GM12878 (cell line): Measurements from ENCODE around the gene MEIS2. TPM values are rescaled to one million over a fixed set of nuclear protein-coding genes. Genes with fewer than 3 reads are reported as not detected.

Experiments
- ATAC-seq: fragments of 200-7000 bp; cut with Tn5 transposase; 3 replicates; pipeline ENCODE4 v1.9.1; 2020; ENCODE audit warnings: mild to moderate bottlenecking, moderate library complexity
- BruUV-seq: library from RNA; stranded (reverse); fragments of 400-500 nt; replicated peaks from 2 replicates; lab custom pipeline; 2021; lab: Mats Ljungman, UMichigan
- CTCF ChIA-PET: fragments of 300-600 bp; sonication (Branson Sonifier 250); formaldehyde crosslinking; extraction: SDS; loops from one replicate; lab custom pipeline; 2021; ENCODE audit warnings: inconsistent platforms; lab: Yijun Ruan, JAX
- POLR2A ChIA-PET: fragments of 350-600 bp; formaldehyde crosslinking; extraction: SDS; loops from one replicate; lab custom pipeline; 2021; ENCODE audit warnings: inconsistent platforms; lab: Charles Lee
- RAD21 ChIA-PET: fragments of 300-600 bp; sonication (Branson Sonifier 250); formaldehyde crosslinking; loops from one replicate; lab custom pipeline; 2023; ENCODE audit warnings: antibody characterized with exemption; ENCODE audit not compliant: unreplicated experiment; lab: Charles Lee
- SMC1A ChIA-PET: fragments of 300-600 bp; sonication (Branson Sonifier 250); formaldehyde crosslinking; loops from one replicate; lab custom pipeline; 2023; ENCODE audit not compliant: unreplicated experiment, uncharacterized antibody; lab: Charles Lee
- DNase-seq: peaks from one replicate; pipeline ENCODE4 v3.0.0-alpha.2; 2011; ENCODE audit warnings: low read depth, low spot score
- FAIRE-seq: peaks from 3 replicates; lab custom pipeline; 2011; peaks lifted over from hg19 to GRCh38; lab: Jason Lieb, UNC
- H2AFZ ChIP-seq: 2 replicates; pipeline ENCODE4 v1.6.0; 2011; ENCODE audit warnings: low read depth, low read length, control low read depth; ENCODE audit not compliant: control insufficient read depth
- H3K27ac ChIP-seq: 2 replicates; pipeline ENCODE4 v1.5.1; 2011; ENCODE audit warnings: control low read depth; ENCODE audit not compliant: control insufficient read depth, insufficient read depth
- H3K27me3 ChIP-seq, 2 experiments: replicated peaks in 1 of 2; 2 replicates each; pipeline versions ENCODE4 v1.6.0 to v1.6.1; 2011; ENCODE audit warnings: low read length in 1 of 2; ENCODE audit not compliant: control insufficient read depth in 2 of 2, insufficient read depth in 2 of 2
- H3K36me3 ChIP-seq, 2 experiments: 2 replicates each; pipeline ENCODE4 v1.5.1; 2011; ENCODE audit warnings: low read length in 1 of 2; ENCODE audit not compliant: control insufficient read depth in 2 of 2, insufficient read depth in 2 of 2
- H3K4me1 ChIP-seq: 2 replicates; pipeline ENCODE4 v1.6.1; 2011; ENCODE audit warnings: mild to moderate bottlenecking, low read length, moderate library complexity, mixed read lengths; ENCODE audit not compliant: control insufficient read depth, insufficient read depth
- H3K4me2 ChIP-seq: 2 replicates; pipeline ENCODE4 v1.6.0; 2011; ENCODE audit warnings: control low read depth; ENCODE audit not compliant: control insufficient read depth, insufficient read depth
- H3K4me3 ChIP-seq: fragments of 200-600 bp; sonication (generic); 2 replicates; pipeline ENCODE4 v1.5.1; 2016
- H3K79me2 ChIP-seq: 2 replicates; pipeline ENCODE4 v1.6.0; 2011; ENCODE audit warnings: low read length; ENCODE audit not compliant: control insufficient read depth, insufficient read depth
- H3K9ac ChIP-seq: 2 replicates; pipeline ENCODE4 v1.8.0; 2011; ENCODE audit warnings: low read length, control low read depth, mixed read lengths; ENCODE audit not compliant: control insufficient read depth, insufficient read depth
- H3K9me3 ChIP-seq: replicated peaks from 3 replicates; pipeline ENCODE4 v1.5.1; 2011; ENCODE audit warnings: mild to moderate bottlenecking, low read length; ENCODE audit not compliant: control insufficient read depth, insufficient read depth
- H4K20me1 ChIP-seq: 2 replicates; pipeline ENCODE4 v1.6.0; 2011; ENCODE audit not compliant: control insufficient read depth, insufficient read depth
- CHD1 ChIP-seq: IDR thresholded peaks from 2 replicates; pipeline ENCODE4 v1.6.1; 2012; ENCODE audit warnings: low read depth, low read length, improper control_type of control experiment
- ETV6 ChIP-seq, 2 experiments: fragments of 450-650 bp in 1 of 2; IDR thresholded peaks in 1 of 2; conservative IDR thresholded peaks in 1 of 2; 2 replicates each; pipeline ENCODE4 v1.6.1; 2014; ENCODE audit warnings: antibody characterized with exemption in 1 of 2, borderline replicate concordance in 1 of 2, low read depth in 1 of 2, mild to moderate bottlenecking in 1 of 2, moderate library complexity in 1 of 2
- GATAD2B ChIP-seq: fragments of 450-650 bp; conservative IDR thresholded peaks from 2 replicates; pipeline ENCODE4 v1.6.1; 2017; ENCODE audit warnings: low read depth, mild to moderate bottlenecking, moderate library complexity
- HDAC2 ChIP-seq: fragments of 200-600 bp; sonication (generic); IDR thresholded peaks from 2 replicates; pipeline ENCODE4 v1.6.1; 2017
- IKZF2 ChIP-seq, 2 experiments: fragments of 450-650 bp; IDR thresholded peaks; 2 replicates each; pipeline ENCODE4 v1.6.1; 2017; ENCODE audit warnings: mild to moderate bottlenecking in 2 of 2, moderate library complexity in 2 of 2
- POU2F2 ChIP-seq: IDR thresholded peaks from 3 replicates; pipeline ENCODE4 v1.6.1; 2011; ENCODE audit warnings: low read depth, mild to moderate bottlenecking, low read length, borderline replicate concordance
- REST ChIP-seq: IDR thresholded peaks from 2 replicates; pipeline ENCODE4 v1.6.1; 2012; ENCODE audit warnings: mild to moderate bottlenecking, low read depth, low read length
- SMC3 ChIP-seq: IDR thresholded peaks from 2 replicates; pipeline ENCODE4 v1.6.1; 2011; ENCODE audit warnings: low read length, improper control_type of control experiment, borderline replicate concordance
- SP1 ChIP-seq: IDR thresholded peaks from one replicate; pipeline ENCODE4 v1.6.1; 2011; ENCODE audit warnings: low read depth, low read length
- TAF1 ChIP-seq: IDR thresholded peaks from 2 replicates; pipeline ENCODE4 v1.6.1; 2011; ENCODE audit warnings: mild to moderate bottlenecking, low read depth, low read length, borderline replicate concordance
- WRNIP1 ChIP-seq: IDR thresholded peaks from 2 replicates; pipeline ENCODE4 v1.6.1; 2011; ENCODE audit warnings: low read depth, low read length, improper control_type of control experiment, borderline replicate concordance
- ZNF217 ChIP-seq: fragments of 450-650 bp; IDR thresholded peaks from 2 replicates; pipeline ENCODE4 v1.6.1; 2017; ENCODE audit warnings: antibody characterized with exemption, mild to moderate bottlenecking
- ZSCAN29 ChIP-seq: fragments of 450-650 bp; IDR thresholded peaks from 2 replicates; pipeline ENCODE4 v1.6.1; 2017; ENCODE audit warnings: mild to moderate bottlenecking, moderate library complexity
- WGBS: methylation state at CpG from one replicate; pipeline ENCODE4 v1.1.6; 2016; ENCODE audit warnings: low lambda C conversion rate; ENCODE audit not compliant: insufficient replicate concordance, insufficient coverage; ENCODE audit errors: missing lambda C conversion rate; 5-methylcytosine and 5-hydroxymethylcytosine counted together
- in situ Hi-C: fragments of 300-500 bp; cut with MboI; formaldehyde crosslinking; loops from 9 replicates; pipeline ENCODE4 v1.14.3; 2018; ENCODE audit warnings: mixed read lengths
- intact Hi-C: fragments of 100-400 bp; cut with micrococcal nuclease; formaldehyde crosslinking; loops from one replicate; pipeline ENCODE4 v1.14.2; 2022; ENCODE audit not compliant: unreplicated experiment
- polyA plus RNA-seq, 11 experiments: library from polyadenylated mRNA; depleted of rRNA in 4 of 11; unstranded in 6 of 11; stranded (reverse) in 5 of 11; fragments of >200 nt; fragmentation: Nextera tagmentation in 4 of 11; fragmentation: Illumina TruSeq in 1 of 11; extraction: Ambion mirVana in 4 of 11; extraction: Trizol in 1 of 11; gene quantifications; 1 replicate in 1 of 11; 2 replicates in 10 of 11; pipeline versions ENCODE4 v1.2.1 to v1.2.3, GENCODE V29; 2011 to 2016; ENCODE audit warnings: inconsistent platforms in 2 of 11, missing spikeins in 2 of 11, low read depth in 1 of 11
- total RNA-seq, 4 experiments: library from RNA; depleted of rRNA in 3 of 4; stranded (reverse); fragments of >200 nt in 3 of 4; fragmentation: Illumina TruSeq in 1 of 4; extraction: Trizol in 1 of 4; gene quantifications; 2 replicates each; pipeline versions ENCODE4 v1.2.1 to v1.2.3, GENCODE V29; 2013 to 2021
- TF ChIP-seq, protein P1 (sequence below): fragments of 150-350 bp; IDR thresholded peaks from 2 replicates; pipeline ENCODE4 v1.6.1; 2016; ENCODE audit warnings: low read depth, low read length
- TF ChIP-seq, protein P2 (sequence below): fragments of 450-650 bp; formaldehyde crosslinking; IDR thresholded peaks from 2 replicates; pipeline ENCODE4 v1.4.0; 2020; ENCODE audit warnings: mild to moderate bottlenecking, moderate library complexity

Gene MEIS2
- total and polyA plus RNA-seq, 10 of the 15 experiments (the other 5 are each of a cell fraction or from before 2014, with no cell fraction given), result 9.2 to 54.0 (median 20.4) TPM

DNA sequence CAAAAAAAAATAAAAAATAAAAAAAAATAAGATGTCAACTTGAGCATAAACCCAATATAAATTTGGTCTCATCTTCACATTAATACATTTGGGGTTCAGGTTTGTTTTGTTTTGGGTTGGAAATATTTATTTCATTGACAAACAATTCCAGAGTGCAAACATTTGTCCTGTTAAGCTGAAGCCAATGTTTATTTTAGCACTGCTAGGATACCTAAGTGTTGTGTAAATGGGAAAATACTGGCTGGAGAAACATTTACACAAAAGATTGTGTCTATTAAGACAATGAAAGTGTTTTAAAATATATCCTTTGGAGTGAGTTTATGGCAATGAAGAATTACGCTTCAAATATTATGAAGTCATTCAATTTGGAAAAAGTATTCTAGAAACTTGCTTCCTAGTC is 91.1 kb downstream of the MEIS2 start:
- no peak overlapping the region for H3K4me3 ChIP-seq
- H3K4me1 ChIP-seq, result no peaks in the 10 kb centered on the region
- H3K27ac ChIP-seq, result no peak overlapping the region
- H3K4me2 ChIP-seq, result no peak overlapping the region
- DNase-seq (no peak), ATAC-seq (no peak), FAIRE-seq (no peak)
- in situ Hi-C loops, result no loop called here
- H4K20me1 ChIP-seq, result no peaks in the 10 kb centered on the region
- SMC1A ChIA-PET, result no interaction called here
- no peaks in the 10 kb centered on the region for H3K79me2 ChIP-seq
- H3K9ac ChIP-seq, result no peak overlapping the region
- RAD21 ChIA-PET, result no interaction called here
- H2AFZ ChIP-seq, result no peak overlapping the region
- H3K27me3 ChIP-seq, result no peaks in the 10 kb centered on the region
- CTCF ChIA-PET, result no interaction called here
- no TSS peak for BruUV-seq
- intact Hi-C loops, result no loop called here
- POLR2A ChIA-PET, result no interaction called here
- WGBS, result 100% methylated on average over 1 of the region's 1 CpG
- H3K9me3 ChIP-seq, result no peaks in the 10 kb centered on the region
- peaks cover 0 to 3% of the 10 kb centered on the region in 2 experiments; a peak in 2 of 4 replicates for H3K36me3 ChIP-seq
- TF ChIP-seq SMC3 (no peak), POU2F2 (no peak), WRNIP1 (no peak), ZNF217 (no peak), TAF1 (no peak), SP1 (no peak), ETV6 (conservative IDR thresholded peaks at IDR 0.05 in 1 of 2, IDR thresholded peaks at IDR 0.05 in 1 of 2; ENCODE audit: borderline replicate concordance in 1 of 2, low read depth in 1 of 2) (no peak), IKZF2 (IDR thresholded peaks at IDR 0.05) (no peak), HDAC2 (no peak), REST (no peak), GATAD2B (no peak), CHD1 (no peak), ZSCAN29 (no peak)
- TF ChIP-seq, protein P1, sequence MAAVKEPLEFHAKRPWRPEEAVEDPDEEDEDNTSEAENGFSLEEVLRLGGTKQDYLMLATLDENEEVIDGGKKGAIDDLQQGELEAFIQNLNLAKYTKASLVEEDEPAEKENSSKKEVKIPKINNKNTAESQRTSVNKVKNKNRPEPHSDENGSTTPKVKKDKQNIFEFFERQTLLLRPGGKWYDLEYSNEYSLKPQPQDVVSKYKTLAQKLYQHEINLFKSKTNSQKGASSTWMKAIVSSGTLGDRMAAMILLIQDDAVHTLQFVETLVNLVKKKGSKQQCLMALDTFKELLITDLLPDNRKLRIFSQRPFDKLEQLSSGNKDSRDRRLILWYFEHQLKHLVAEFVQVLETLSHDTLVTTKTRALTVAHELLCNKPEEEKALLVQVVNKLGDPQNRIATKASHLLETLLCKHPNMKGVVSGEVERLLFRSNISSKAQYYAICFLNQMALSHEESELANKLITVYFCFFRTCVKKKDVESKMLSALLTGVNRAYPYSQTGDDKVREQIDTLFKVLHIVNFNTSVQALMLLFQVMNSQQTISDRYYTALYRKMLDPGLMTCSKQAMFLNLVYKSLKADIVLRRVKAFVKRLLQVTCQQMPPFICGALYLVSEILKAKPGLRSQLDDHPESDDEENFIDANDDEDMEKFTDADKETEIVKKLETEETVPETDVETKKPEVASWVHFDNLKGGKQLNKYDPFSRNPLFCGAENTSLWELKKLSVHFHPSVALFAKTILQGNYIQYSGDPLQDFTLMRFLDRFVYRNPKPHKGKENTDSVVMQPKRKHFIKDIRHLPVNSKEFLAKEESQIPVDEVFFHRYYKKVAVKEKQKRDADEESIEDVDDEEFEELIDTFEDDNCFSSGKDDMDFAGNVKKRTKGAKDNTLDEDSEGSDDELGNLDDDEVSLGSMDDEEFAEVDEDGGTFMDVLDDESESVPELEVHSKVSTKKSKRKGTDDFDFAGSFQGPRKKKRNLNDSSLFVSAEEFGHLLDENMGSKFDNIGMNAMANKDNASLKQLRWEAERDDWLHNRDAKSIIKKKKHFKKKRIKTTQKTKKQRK, result no peak
- TF ChIP-seq, protein P2, sequence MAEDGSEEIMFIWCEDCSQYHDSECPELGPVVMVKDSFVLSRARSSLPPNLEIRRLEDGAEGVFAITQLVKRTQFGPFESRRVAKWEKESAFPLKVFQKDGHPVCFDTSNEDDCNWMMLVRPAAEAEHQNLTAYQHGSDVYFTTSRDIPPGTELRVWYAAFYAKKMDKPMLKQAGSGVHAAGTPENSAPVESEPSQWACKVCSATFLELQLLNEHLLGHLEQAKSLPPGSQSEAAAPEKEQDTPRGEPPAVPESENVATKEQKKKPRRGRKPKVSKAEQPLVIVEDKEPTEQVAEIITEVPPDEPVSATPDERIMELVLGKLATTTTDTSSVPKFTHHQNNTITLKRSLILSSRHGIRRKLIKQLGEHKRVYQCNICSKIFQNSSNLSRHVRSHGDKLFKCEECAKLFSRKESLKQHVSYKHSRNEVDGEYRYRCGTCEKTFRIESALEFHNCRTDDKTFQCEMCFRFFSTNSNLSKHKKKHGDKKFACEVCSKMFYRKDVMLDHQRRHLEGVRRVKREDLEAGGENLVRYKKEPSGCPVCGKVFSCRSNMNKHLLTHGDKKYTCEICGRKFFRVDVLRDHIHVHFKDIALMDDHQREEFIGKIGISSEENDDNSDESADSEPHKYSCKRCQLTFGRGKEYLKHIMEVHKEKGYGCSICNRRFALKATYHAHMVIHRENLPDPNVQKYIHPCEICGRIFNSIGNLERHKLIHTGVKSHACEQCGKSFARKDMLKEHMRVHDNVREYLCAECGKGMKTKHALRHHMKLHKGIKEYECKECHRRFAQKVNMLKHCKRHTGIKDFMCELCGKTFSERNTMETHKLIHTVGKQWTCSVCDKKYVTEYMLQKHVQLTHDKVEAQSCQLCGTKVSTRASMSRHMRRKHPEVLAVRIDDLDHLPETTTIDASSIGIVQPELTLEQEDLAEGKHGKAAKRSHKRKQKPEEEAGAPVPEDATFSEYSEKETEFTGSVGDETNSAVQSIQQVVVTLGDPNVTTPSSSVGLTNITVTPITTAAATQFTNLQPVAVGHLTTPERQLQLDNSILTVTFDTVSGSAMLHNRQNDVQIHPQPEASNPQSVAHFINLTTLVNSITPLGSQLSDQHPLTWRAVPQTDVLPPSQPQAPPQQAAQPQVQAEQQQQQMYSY (CRISPR knock-in tag), result no peak
